K562 (cell line): ENCODE results near the gene SH2D4B. TPM values are rescaled to one million over a fixed set of nuclear protein-coding genes. Genes with fewer than 3 reads are reported as not detected.
A peak's percentile ranks its signal among the peaks of the same experiment; 100 is the strongest.

Experiments used
- ATAC-seq: fragments of 200-7000 bp; cut with Tn5 transposase; 3 replicates; pipeline ENCODE4 v1.9.1; 2020; ENCODE audit warnings: moderate library complexity
- BruUV-seq: library from RNA; stranded (reverse); fragments of 400-500 nt; replicated peaks from 2 replicates; lab custom pipeline; 2021; lab: Mats Ljungman, UMichigan
- CTCF ChIA-PET: fragments of 300-600 bp; formaldehyde crosslinking; extraction: SDS; loops from one replicate; lab custom pipeline; 2021; ENCODE audit warnings: low intra/inter-chr PET ratio; lab: Yijun Ruan, JAX
- POLR2A ChIA-PET: fragments of 300-600, 350-650 bp; sonication (Branson Sonifier 250); formaldehyde crosslinking; extraction: SDS; loops from one replicate; lab custom pipeline; 2021; ENCODE audit warnings: antibody characterized with exemption, inconsistent platforms; lab: Yijun Ruan, JAX
- DNase-seq, 4 experiments: peaks; one replicate each; pipeline versions ENCODE4 v3.0.0 to v3.0.0-alpha.2; 2011 to 2018; ENCODE audit warnings: low spot score in 3 of 4, mixed read lengths in 3 of 4; ENCODE audit errors: extremely low read depth in 1 of 4
- FAIRE-seq: peaks from 2 replicates; lab custom pipeline; 2011; peaks lifted over from hg19 to GRCh38; lab: Jason Lieb, UNC
- H2AFZ ChIP-seq: 2 replicates; pipeline ENCODE4 v1.6.0; 2011; ENCODE audit warnings: low read depth, low read length, control low read depth, inconsistent platforms
- H3K27ac ChIP-seq: fragments of 200-600 bp; 3 replicates; pipeline ENCODE4 v1.8.0; 2011; ENCODE audit warnings: low read depth, mild to moderate bottlenecking, control low read depth, inconsistent platforms, low read length, moderate library complexity, mixed read lengths; ENCODE audit errors: extremely low read depth
- H3K27me3 ChIP-seq, 2 experiments: fragments of 300-600 bp in 1 of 2; 2 replicates in 1 of 2; 3 replicates in 1 of 2; pipeline versions ENCODE4 v1.6.0 to v1.8.0; 2011; ENCODE audit warnings: inconsistent platforms in 2 of 2, low read length in 2 of 2, mild to moderate bottlenecking in 1 of 2, mixed read lengths in 1 of 2, moderate library complexity in 1 of 2; ENCODE audit not compliant: control insufficient read depth in 2 of 2, insufficient read depth in 2 of 2
- H3K36me3 ChIP-seq: fragments of 300-600 bp; 3 replicates; pipeline ENCODE4 v1.8.0; 2011; ENCODE audit warnings: mild to moderate bottlenecking, low read length, inconsistent platforms; ENCODE audit not compliant: control insufficient read depth, insufficient read depth
- H3K4me1 ChIP-seq, 2 experiments: fragments of 200-600 bp in 1 of 2; replicated peaks in 1 of 2; 2 replicates in 1 of 2; 3 replicates in 1 of 2; pipeline versions ENCODE4 v1.5.1 to v1.8.0; 2011; ENCODE audit warnings: inconsistent platforms in 2 of 2, low read length in 2 of 2, mild to moderate bottlenecking in 1 of 2, mixed read lengths in 1 of 2, moderate library complexity in 1 of 2; ENCODE audit not compliant: control insufficient read depth in 2 of 2, insufficient read depth in 2 of 2
- H3K4me2 ChIP-seq: 2 replicates; pipeline ENCODE4 v1.6.1; 2011; ENCODE audit warnings: low read length, control low read depth, inconsistent platforms, mixed read lengths; ENCODE audit not compliant: insufficient read depth
- H3K4me3 ChIP-seq: fragments of 200-600 bp; sonication (generic), shearing (Covaris generic); 2 replicates; pipeline ENCODE4 v1.5.1; 2016; ENCODE audit warnings: control low read depth, inconsistent platforms
- H3K79me2 ChIP-seq: fragments of 200-600 bp; 3 replicates; pipeline ENCODE4 v1.8.0; 2011; ENCODE audit warnings: low read length, inconsistent platforms; ENCODE audit not compliant: control insufficient read depth, insufficient read depth
- H3K9ac ChIP-seq, 2 experiments: 2 replicates each; pipeline versions ENCODE4 v1.6.0 to v1.6.1; 2011; ENCODE audit warnings: low read depth in 2 of 2, low read length in 2 of 2, control low read depth in 1 of 2, inconsistent platforms in 1 of 2, mild to moderate bottlenecking in 1 of 2, mixed read lengths in 1 of 2; ENCODE audit not compliant: insufficient read depth in 1 of 2
- H3K9me1 ChIP-seq: one replicate; pipeline ENCODE4 v1.6.0; 2011; ENCODE audit warnings: inconsistent platforms, mild to moderate bottlenecking, low read length, moderate library complexity; ENCODE audit not compliant: control insufficient read depth, insufficient read depth
- H3K9me3 ChIP-seq: replicated peaks from 2 replicates; pipeline ENCODE4 v1.5.1; 2011; ENCODE audit warnings: low read depth, low read length, inconsistent platforms; ENCODE audit not compliant: control insufficient read depth, insufficient read depth
- H4K20me1 ChIP-seq: replicated peaks from 2 replicates; pipeline ENCODE4 v1.6.1; 2011; ENCODE audit warnings: low read length, inconsistent platforms, mixed read lengths; ENCODE audit not compliant: control insufficient read depth, insufficient read depth
- ARID3A ChIP-seq: IDR thresholded peaks from 2 replicates; pipeline ENCODE4 v1.6.1; 2012; ENCODE audit warnings: low read depth, low read length, improper control_type of control experiment, borderline replicate concordance
- CSDE1 ChIP-seq, 2 experiments: fragments of 450-650 bp; IDR thresholded peaks; 2 replicates each; pipeline ENCODE4 v1.6.1; 2016; ENCODE audit warnings: mild to moderate bottlenecking in 1 of 2
- E2F6 ChIP-seq, 2 experiments: IDR thresholded peaks; 2 replicates each; pipeline ENCODE4 v1.6.1; 2011; ENCODE audit warnings: borderline replicate concordance in 1 of 2, control low read depth in 1 of 2, low read depth in 1 of 2, low read length in 1 of 2, mild to moderate bottlenecking in 1 of 2, mixed read lengths in 1 of 2, moderate library complexity in 1 of 2; ENCODE audit not compliant: insufficient read depth in 1 of 2, insufficient read length in 1 of 2, poor library complexity in 1 of 2, severe bottlenecking in 1 of 2; ENCODE audit errors: extremely low read depth in 1 of 2
- RHOXF2B ChIP-seq: fragments of 250-450 bp; sonication (Bioruptor Pico); conservative IDR thresholded peaks from 2 replicates; pipeline ENCODE4 v1.5.1; 2021
- TCFL5 ChIP-seq: fragments of 250-450 bp; sonication (Bioruptor Pico); conservative IDR thresholded peaks from 2 replicates; pipeline ENCODE4 v1.6.1; 2021; ENCODE audit warnings: mild to moderate bottlenecking, moderate library complexity, matching md5 sums
- USF2 ChIP-seq: sonication (generic); formaldehyde crosslinking; IDR thresholded peaks from 2 replicates; pipeline ENCODE4 v1.5.0; 2020; ENCODE audit warnings: missing genetic modification reagents
- ZKSCAN8 ChIP-seq: fragments of 200-800 bp; sonication (Bioruptor generic); IDR thresholded peaks from 2 replicates; pipeline ENCODE4 v1.6.1; 2016; ENCODE audit warnings: missing genetic modification characterization, missing compliant biosample characterization
- ZNF12 ChIP-seq: sonication (generic); formaldehyde crosslinking; IDR thresholded peaks from 2 replicates; pipeline ENCODE4 v1.4.0; 2020; ENCODE audit warnings: mild to moderate bottlenecking, missing genetic modification reagents
- ZNF785 ChIP-seq: fragments of 250-450 bp; sonication (Bioruptor Pico); IDR thresholded peaks from 2 replicates; pipeline ENCODE4 v1.4.0; 2020; ENCODE audit warnings: mild to moderate bottlenecking
- WGBS: fragments of 100-300 bp; shearing (Covaris generic); methylation state at CpG from one replicate; pipeline ENCODE4 v1.1.6; 2016; ENCODE audit warnings: low coverage, mixed read lengths; ENCODE audit not compliant: insufficient coverage; ENCODE audit errors: missing lambda C conversion rate; 5-methylcytosine and 5-hydroxymethylcytosine counted together
- in situ Hi-C: fragments of 300-500 bp; cut with MboI; formaldehyde crosslinking; loops from 4 replicates; pipeline ENCODE4 v1.15.0; 2018; ENCODE audit warnings: inconsistent platforms, mixed read lengths
- intact Hi-C: fragments of 100-400 bp; cut with micrococcal nuclease; formaldehyde crosslinking; loops from 2 replicates; pipeline ENCODE4 v1.14.2; 2022
- polyA plus RNA-seq, 8 experiments: library from polyadenylated mRNA; depleted of rRNA in 4 of 8; stranded (reverse) in 5 of 8; unstranded in 3 of 8; fragments of >200 nt; fragmentation: Nextera tagmentation in 2 of 8; fragmentation: Illumina TruSeq in 1 of 8; extraction: Ambion mirVana in 2 of 8; extraction: Trizol in 1 of 8; gene quantifications; 2 replicates each; pipeline versions ENCODE4 v1.2.1 to v1.2.3, GENCODE V29; 2011 to 2014; ENCODE audit warnings: inconsistent platforms in 1 of 8, missing spikeins in 1 of 8
- total RNA-seq, 7 experiments: library from RNA; depleted of rRNA in 6 of 7; stranded (reverse); fragments of >200 nt in 6 of 7; fragmentation: Illumina TruSeq in 2 of 7; extraction: Trizol in 2 of 7; gene quantifications; 2 replicates each; pipeline versions ENCODE4 v1.2.1 to v1.2.3, GENCODE V29; 2011 to 2021; ENCODE audit warnings: low replicate concordance in 1 of 7

Gene SH2D4B
- total and polyA plus RNA-seq, 9 of the 15 experiments (the other 6 are each of a cell fraction or from before 2014, with no cell fraction given): 0.03 to 0.14 (median 0.04) TPM; not detected in 4

- Histone ChIP-seq H4K20me1 (no peaks in the 10 kb centered on the region), H3K9me3 (no peaks in the 10 kb centered on the region; the same call in 1 of the 2 replicates)
- TF ChIP-seq ZKSCAN8 (no peak), USF2 (0 out of 2 replicates have a peak, but pooled peaks have one; percentile 4), ZNF785 (CRISPR knock-in tag) (no peak), RHOXF2B (no peak)
- TF ChIP-seq, all 486 proteins: peak for 1
- DNase-seq (no peak), ATAC-seq (no peak), FAIRE-seq (no peak)
- BruUV-seq: no TSS peak
- 0% methylated on average over 17 of the region's 23 CpGs for WGBS
- intact Hi-C loops (no loop called here), in situ Hi-C loops (no loop called here)
- POLR2A ChIA-PET: interaction anchor here (1.0 to 1.5 kb wide), 3 partner anchors 9 to 11 kb away, joined by 3 to 7 read pairs (median 3); no protein-coding TSS in a partner anchor
- peaks cover 21 to 42% of the 10 kb centered on the region in 2 experiments; a peak in 3 of 5 replicates for H3K27me3 ChIP-seq
- no peak overlapping the region for H3K9ac ChIP-seq
- no peak overlapping the region for H3K27ac ChIP-seq
- no peak overlapping the region for H3K4me3 ChIP-seq
- H3K79me2 ChIP-seq: no peaks in the 10 kb centered on the region
- no peaks in the 10 kb centered on the region for H3K36me3 ChIP-seq
- no peaks in the 10 kb centered on the region for H3K9me1 ChIP-seq
- peak overlapping the region; percentile 25; the same call in 1 of the 2 replicates for H2AFZ ChIP-seq
- CTCF ChIA-PET: no interaction called here
- H3K4me1 ChIP-seq: peaks cover 0 to 6% of the 10 kb centered on the region in 2 experiments; a peak in 1 of 5 replicates
- no peak overlapping the region; the same call in 1 of the 2 replicates for H3K4me2 ChIP-seq
These were observed 48.1 kb downstream of the SH2D4B start for GRCh38 chr10:80585812-80586211.

DNA sequence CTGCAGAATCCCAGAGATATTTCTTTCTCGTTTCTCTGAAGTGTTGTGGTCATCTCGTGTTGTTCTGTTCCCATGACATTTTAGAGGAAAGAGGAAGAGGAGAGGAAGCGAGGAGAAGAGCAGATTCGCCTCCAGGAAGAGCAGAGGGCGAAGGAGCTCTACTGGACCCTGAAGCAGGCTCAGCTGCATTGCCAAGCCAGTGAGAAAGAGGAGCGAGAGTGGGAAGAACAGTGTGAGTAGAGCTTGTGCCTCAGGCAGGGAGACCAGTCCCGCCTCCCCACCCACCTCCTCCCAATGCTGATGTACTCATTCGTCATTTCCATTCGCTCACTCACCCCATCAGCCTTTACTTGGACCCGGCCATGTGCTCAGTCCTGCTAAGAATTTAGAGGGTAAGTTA, 50.8 kb downstream of the SH2D4B start:
- no peaks in the 10 kb centered on the region; the same call in 1 of the 2 replicates for H3K9me3 ChIP-seq
- no peaks in the 10 kb centered on the region for H4K20me1 ChIP-seq
- H3K27ac ChIP-seq: no peak overlapping the region
- ATAC-seq (no peak; the same call in 2 of the 3 replicates), DNase-seq (no peak), FAIRE-seq (no peak)
- H3K79me2 ChIP-seq: no peaks in the 10 kb centered on the region
- no peaks in the 10 kb centered on the region for H3K9me1 ChIP-seq
- H3K4me2 ChIP-seq: no peak overlapping the region
- no peak overlapping the region for H3K4me3 ChIP-seq
- peaks cover 12 to 26% of the 10 kb centered on the region in 2 experiments; a peak in 3 of 5 replicates for H3K27me3 ChIP-seq
- H3K9ac ChIP-seq: no peak overlapping the region
- no peaks in the 10 kb centered on the region for H3K36me3 ChIP-seq
- ChIA-PET CTCF (no interaction called here), POLR2A (interaction anchor here (0.8 kb wide), 1 partner anchor 9 kb away, joined by 5 read pairs; no protein-coding TSS in a partner anchor)
- peaks cover 0 to 6% of the 10 kb centered on the region in 2 experiments; a peak in 1 of 5 replicates for H3K4me1 ChIP-seq
- no TSS peak for BruUV-seq
- in situ Hi-C loops: no loop called here
- WGBS: 2% methylated on average over 10 of the region's 10 CpGs
- H2AFZ ChIP-seq: no peak overlapping the region
- intact Hi-C loops: no loop called here
- TF ChIP-seq CSDE1 (IDR thresholded peaks at IDR 0.05) (no peak), E2F6 (IDR thresholded peaks at IDR 0.05; ENCODE audit: borderline replicate concordance in 1 of 2, extremely low read depth in 1 of 2, insufficient read depth in 1 of 2, insufficient read length in 1 of 2, low read depth in 1 of 2, low read length in 1 of 2, poor library complexity in 1 of 2, severe bottlenecking in 1 of 2) (no peak), TCFL5 (no peak), ZNF12 (no peak), ARID3A (no peak)
